Fibroblast of skin of left biceps (primary cell): ENCODE data around the gene SOCS1.

Experiments
- DNase-seq, 2 experiments: peaks; one replicate each; pipeline ENCODE4 v3.0.0-alpha.2; 2013; ENCODE audit warnings: low read depth in 2 of 2

SOCS1 gene

DNA sequence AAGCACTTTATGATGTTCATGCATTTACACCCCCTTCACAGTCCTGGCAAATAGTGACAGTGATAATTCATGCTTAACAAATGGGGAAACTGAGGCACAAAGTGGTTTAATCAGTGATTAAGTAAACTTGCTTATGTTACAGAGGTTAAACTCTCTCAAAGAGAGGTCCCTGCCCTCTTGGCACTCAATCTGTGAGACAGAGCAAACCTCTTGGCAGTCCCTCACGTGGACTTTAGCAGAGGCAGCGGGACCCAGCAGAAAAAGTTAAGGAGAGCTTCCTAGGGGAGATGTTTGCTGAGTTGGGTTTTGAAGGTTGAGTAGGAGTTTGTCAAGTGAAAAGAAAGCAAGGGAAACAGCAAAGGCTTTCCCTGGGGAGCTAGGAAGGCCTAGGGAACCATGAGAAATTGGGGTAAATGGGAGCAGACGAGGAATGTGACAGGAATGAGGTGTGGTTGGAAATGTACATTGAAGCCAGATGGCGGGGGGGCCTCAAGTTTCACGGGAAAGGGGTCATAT is 10.7 kb downstream of the SOCS1 start:
- no peak for DNase-seq

- DNase-seq = no peak
Measured at GRCh38 chr16:11242658-11243057, 13.3 kb downstream of the SOCS1 start.

DNA sequence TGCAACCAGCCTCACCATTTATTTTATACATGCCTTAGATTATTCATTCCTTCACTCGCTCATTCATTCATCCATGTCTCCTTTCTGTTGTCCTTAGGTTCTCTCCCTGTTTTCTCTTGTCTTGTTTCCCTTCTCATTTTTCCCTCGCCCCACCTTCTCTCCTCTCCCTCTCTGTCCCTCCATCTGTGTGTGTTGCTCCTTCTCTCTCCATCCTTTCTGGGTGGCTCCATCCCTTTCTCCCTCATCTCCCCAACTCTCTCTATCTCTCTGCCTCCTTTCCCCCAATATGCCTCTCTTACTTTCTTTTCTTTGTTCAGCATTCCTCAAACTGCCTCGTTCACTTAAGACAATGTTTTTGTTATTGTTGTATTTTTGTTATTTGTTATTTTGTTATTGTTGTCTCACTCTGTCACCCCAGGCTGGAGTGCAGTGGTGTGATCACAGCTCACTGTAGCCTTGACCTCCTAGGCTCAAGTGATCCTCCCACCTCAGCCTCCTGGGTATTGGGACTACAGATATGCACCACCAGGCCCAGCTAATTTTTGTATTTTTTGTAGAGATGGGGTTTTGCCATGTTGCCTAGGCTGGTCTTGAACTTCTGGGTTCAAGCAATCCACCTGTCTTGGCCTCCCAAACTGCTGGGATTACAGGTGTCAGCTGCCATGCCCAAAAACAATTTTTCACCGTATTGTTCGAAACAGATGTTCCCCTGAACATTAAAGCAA is 14.4 kb downstream of the SOCS1 start:
- DNase-seq = no peak

- no peak for DNase-seq
Measured at GRCh38 chr16:11240636-11241473, 15.1 kb downstream of the SOCS1 start.

- no peak for DNase-seq
Measured at GRCh38 chr16:11239644-11240632, 16.1 kb downstream of the SOCS1 start.

DNA sequence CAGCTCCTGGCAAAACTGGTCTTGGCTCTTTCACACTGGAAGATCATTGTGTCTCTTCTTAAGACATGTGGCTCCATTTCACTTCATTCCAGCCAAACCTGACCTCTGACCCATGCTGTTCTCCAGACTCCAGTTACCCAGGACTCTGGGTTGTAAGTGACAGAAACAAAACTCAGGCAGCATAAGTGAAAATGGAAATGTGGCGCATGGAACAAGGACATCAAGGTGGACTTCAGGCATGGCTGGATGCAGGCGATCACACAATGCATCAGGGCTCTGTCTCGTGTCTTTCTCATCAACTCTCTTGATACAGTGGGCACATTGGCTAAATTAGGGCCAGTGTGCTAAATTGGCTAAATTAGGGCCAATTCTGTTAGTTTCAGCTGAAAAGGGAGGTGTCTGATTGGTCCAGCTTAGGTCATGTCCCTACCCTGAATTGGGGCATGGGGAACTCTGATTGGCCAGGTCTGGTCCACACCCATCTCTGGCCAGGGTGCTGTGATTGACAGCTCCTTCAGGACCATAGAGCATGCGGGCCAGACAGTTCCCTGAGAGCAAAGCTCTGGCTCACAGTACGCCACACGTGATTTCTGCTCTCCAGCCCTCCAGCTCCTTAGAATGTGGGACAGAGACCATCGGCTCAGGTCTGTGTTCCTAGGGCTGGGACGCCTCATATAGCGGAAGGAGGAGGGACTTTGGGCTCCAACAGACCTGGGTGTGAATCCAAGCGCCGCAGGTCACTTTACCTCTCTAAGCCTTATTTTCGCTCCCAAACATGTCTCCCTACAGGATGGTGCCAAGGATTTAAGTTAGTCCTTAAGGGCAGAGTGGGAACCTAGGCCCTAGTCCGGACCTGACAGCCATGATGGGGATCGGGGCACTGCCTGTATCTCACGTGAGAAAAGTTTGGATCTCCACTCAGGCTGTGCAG is 17.5 kb downstream of the SOCS1 start:
- no peak for DNase-seq

DNA sequence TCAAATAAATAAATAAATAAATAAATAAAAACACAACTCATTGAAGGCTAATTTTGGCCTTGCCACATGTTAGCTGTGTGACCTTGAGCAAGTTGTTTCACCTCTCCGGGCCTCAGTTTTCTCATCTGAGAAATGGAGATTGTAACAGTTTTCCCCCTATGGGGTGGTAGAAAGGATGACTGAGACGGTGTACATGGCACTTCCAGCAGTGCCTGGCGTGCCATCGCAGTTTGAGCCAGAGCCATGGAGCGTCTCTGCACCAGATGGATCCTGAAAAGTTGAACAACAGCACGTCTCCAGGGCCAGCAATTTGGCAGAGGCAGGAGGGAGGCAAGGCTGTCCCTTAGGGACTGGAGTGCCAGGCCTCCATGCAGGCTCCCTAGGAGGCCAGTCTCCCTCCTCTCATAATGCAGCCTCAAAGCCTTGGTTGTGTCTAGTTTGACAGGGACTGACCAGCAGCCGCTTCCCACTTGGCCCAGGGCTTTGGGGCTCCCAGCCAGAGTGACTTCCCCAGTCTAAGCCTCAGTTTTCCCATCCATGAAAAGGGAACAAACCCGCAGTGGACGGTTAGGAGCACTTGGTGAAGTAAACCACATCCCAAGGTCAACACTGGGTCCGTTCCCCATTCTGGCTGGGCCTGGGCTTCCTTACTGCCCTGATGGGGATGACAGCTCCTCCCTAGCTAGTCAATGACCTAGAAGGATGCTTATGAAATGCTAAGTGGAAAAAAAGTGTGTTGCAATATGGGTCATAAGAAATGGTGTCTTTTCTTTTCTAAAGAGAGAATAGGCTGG is 19.3 kb downstream of the SOCS1 start:
- no peak for DNase-seq

- DNase-seq = no peak
Measured at GRCh38 chr16:11235703-11235991, 20.4 kb downstream of the SOCS1 start.

DNA sequence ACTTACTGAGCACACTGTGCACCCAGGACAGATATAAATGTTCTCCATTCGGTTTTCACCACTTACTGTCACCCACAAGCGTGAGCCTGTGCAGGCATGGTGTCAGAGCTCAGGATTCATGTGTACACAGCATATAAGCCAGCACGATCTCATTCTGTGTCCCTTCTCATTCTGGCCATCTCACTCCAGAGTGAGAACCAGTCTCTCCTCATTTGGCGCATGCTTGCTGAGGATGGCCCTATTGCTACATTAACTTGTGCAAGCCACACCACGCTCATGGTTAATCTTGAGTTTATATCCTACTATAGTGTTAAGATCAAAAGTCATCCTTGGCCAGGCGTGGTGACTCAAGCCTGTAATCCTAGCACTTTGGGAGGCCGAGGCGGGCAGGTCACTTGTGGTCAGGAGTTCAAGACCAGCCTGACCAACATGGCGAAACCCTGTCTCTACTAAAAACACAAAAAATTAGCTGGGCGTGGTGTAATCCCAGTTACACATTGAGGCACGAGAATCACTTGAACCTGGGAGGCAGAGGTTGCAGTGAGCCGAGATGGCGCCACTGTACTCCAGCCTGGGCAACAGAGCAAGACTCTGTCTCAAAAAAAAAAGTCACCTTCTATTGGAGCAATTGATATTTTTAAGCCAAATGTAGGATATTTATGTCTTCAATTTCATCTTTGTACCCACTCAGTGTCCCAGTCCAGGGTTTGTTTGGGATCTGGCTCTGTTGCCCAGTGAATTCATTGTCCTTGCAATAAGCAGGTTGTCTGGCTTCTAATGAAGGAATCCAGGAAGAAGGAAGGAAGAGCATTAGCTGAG is 20.9 kb downstream of the SOCS1 start:
- no peak for DNase-seq

- DNase-seq = no peak
Measured at GRCh38 chr16:11233727-11234376, 22.2 kb downstream of the SOCS1 start.

GRCh38 chr16:11232852-11233726 is 22.9 kb downstream of the SOCS1 start:
- no peak for DNase-seq

DNA sequence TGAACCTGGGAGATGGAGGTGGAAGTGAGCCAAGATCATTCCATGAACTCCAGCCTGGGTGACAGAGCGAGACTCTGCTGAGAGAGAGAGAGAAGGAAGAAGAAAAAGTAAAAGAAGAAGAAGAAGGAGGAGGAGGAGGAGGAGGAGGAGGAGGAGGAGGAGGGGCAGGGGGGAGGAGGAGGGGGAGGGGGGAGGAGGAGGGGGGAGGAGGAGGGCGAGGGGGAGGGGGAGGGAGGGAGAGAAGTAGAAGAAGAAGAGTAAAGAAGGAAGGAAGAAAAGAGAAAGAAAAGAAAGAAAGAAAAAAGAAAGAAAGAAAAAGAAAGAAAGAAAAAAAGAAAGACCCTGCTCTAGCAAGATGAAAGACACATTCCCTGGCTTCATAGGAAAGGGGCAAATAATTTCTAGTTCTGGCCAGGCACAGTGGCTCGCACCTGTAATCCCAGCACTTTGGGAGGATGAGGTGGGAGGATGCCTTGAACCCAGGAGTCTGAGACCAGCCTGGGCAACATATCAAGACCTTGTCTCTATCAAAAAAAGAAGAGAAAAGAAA is 23.6 kb downstream of the SOCS1 start:
- no peak for DNase-seq

GRCh38 chr16:11231367-11231970 is 24.5 kb downstream of the SOCS1 start:
- no peak for DNase-seq

DNA sequence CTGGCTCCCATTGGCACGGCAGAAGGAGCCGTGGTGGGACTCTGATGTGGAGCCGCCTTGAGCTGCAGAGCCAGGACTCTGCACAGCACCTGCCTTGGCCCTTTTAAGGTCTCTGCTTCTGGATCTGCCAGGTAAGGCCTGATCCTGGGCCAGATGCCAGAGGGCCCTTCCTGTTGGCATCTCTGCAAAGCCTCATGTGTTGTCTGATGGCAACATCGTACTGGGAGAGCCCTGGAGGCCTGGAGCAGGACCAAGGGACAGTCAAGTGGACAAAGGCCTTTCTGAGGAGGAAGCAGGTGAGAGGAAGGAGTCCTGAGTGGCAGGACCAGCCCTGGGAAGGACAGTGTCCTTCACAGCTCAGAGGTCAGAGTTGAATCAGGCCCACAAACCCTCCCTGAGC is 26.1 kb downstream of the SOCS1 start:
- DNase-seq = no peak

GRCh38 chr16:11229432-11229831 is 26.6 kb downstream of the SOCS1 start:
- no peak for DNase-seq

- no peak for DNase-seq
Measured at GRCh38 chr16:11225677-11226549, 30.1 kb downstream of the SOCS1 start.
